ENCODE data around the gene MTRR. TPM values are rescaled to one million over a fixed set of nuclear protein-coding genes. Genes with fewer than 3 reads are reported as not detected.

MTRR gene
- total RNA-seq, 4 donors from 2014 or later = 22.0 to 34.5 (median 33.8) TPM

DNA sequence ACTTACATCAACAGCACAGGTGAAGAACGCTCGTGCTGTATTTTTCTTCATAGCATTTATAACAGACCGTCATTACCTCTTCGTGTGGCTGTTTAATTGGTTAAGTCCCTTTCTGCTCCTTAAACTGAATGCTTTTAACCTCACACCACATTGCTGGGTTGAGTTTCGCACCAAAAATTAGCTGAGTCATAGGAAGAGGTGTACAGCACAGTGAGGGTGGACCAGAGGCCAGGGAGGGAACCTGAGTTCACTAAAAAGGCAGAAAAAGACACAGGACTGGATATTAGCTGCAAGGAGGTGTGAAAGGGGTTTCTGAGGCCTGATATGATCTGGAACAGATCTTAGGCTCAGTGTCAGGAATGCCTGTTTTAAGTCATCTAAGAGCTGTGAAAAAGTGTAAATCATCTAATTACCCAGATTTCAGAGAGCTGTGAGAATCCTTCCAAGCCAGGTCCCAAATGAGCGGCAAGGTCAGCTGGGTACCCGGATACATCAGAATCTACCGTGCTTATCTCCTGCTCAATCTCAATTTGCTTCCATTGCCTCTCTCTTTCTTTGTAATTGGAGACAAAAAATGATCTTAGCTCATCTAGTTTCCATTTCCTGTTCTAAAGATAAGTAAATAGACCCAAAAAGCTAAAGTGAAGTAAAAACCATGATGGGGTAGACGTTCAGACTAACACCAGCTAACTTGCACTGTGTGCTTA lies 10.9 kb upstream of the MTRR start:
- H3K9me3 ChIP-seq = no peaks in the 10 kb centered on the region
- H3K27ac ChIP-seq (replicated peaks in 1 of 4) = no peak overlapping the region
- no peaks in the 10 kb centered on the region for H3K27me3 ChIP-seq
- 81% methylated on average over 9 of the region's 9 CpGs for WGBS
- no peak for DNase-seq (ENCODE audit: extremely low spot score)
- H3K4me3 ChIP-seq = no peak overlapping the region
- intact Hi-C loops (cut with DNase I) = no loop called here
- TF ChIP-seq POLR2AphosphoS5 (IDR thresholded peaks at IDR 0.05) = no peak
- TF ChIP-seq, protein P1, sequence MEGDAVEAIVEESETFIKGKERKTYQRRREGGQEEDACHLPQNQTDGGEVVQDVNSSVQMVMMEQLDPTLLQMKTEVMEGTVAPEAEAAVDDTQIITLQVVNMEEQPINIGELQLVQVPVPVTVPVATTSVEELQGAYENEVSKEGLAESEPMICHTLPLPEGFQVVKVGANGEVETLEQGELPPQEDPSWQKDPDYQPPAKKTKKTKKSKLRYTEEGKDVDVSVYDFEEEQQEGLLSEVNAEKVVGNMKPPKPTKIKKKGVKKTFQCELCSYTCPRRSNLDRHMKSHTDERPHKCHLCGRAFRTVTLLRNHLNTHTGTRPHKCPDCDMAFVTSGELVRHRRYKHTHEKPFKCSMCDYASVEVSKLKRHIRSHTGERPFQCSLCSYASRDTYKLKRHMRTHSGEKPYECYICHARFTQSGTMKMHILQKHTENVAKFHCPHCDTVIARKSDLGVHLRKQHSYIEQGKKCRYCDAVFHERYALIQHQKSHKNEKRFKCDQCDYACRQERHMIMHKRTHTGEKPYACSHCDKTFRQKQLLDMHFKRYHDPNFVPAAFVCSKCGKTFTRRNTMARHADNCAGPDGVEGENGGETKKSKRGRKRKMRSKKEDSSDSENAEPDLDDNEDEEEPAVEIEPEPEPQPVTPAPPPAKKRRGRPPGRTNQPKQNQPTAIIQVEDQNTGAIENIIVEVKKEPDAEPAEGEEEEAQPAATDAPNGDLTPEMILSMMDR (IDR thresholded peaks at IDR 0.05) = no peak
- TF ChIP-seq EP300 (IDR thresholded peaks at IDR 0.05) = no peak
- no peak for TF ChIP-seq POLR2A (IDR thresholded peaks at IDR 0.05; ENCODE audit: low read depth)
- H3K4me1 ChIP-seq = no peaks in the 10 kb centered on the region
- peaks cover 18 to 52% (median 39%) of the 10 kb centered on the region in 4 donors for H3K36me3 ChIP-seq

DNA sequence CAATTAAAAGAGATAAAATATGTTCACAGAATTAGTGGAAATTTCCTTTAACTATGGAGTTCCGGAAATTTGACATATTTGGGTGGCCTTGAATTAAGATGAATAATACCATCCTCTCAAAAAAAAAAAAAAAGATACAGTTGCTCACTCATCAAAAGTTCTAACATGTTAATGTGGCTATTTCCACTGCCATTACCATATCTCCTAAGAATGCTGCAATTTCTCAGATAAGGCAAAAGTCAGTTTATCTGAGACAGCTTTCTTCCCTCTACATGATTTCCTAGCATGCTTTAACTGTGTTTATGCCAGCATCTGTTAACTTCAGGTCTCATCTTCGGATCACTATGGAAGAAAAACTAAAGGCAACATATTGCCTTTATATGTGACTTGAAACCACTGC lies 2.8 kb upstream of the MTRR start:
- Histone ChIP-seq H3K9me3 (no peaks in the 10 kb centered on the region), H3K27me3 (no peaks in the 10 kb centered on the region), H3K27ac (replicated peaks in 1 of 4) (no peak overlapping the region), H3K4me3 (no peak overlapping the region), H3K36me3 (peaks cover 0 to 39% (median 25%) of the 10 kb centered on the region in 4 donors), H3K4me1 (peaks cover 19 to 32% (median 30%) of the 10 kb centered on the region in 4 donors)
- no peak for DNase-seq (ENCODE audit: extremely low spot score)
- WGBS = 88% methylated on average over 2 of the region's 2 CpGs
- TF ChIP-seq EP300 (IDR thresholded peaks at IDR 0.05) = no peak
- intact Hi-C loops (cut with DNase I) = no loop called here

DNA sequence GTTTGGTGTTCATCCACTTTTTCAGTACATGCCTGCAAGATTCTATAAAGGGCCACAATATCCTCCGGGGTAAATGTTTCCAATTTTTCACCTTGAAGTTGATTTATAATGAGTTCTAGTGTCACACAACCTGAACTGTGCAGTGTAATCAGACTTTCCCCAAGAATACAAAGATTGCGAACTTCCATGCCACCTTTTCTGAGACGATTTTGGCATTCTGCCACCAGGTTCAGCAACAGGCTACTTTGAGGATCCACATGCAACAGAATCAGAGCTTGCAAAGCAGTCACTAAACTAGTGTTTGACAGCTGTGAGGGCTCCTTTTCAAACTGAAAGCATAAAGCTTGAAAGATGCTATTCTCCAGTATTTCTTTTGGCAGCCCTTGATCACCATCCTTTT lies 1.7 kb upstream of the MTRR start:
- intact Hi-C loops (cut with DNase I) = no loop called here
- WGBS = 80% methylated on average over 3 of the region's 3 CpGs
- no peak for DNase-seq (ENCODE audit: extremely low spot score)

DNA sequence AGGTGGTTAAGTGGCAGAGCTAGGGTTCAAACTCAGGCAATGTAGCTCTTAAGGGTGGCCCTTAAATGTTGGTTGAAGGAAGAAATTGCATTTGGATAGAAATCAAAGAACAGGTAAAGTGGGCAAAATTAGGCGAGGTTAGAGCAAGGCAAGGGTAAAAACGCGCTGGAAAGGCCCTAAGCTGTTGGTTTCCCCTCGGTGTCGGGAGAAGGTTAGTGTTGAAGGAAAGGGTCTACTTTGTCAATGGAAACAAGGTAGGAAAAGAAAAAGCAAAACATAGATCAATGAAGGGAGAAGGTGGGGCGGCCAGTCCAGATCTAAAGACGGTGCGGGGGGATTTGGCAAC lies 548 bp upstream of the MTRR start:
- H3K27ac ChIP-seq (replicated peaks in 1 of 4) = peak overlapping the region; percentile 81 to 90 (median 88)
- intact Hi-C loops (cut with DNase I) = no loop called here
- WGBS = under 1% methylated on average over 8 of the region's 8 CpGs

More for the DNA sequence above, 1.7 kb upstream of the MTRR start:
- Histone ChIP-seq H3K9me3 (no peaks in the 10 kb centered on the region), H3K27ac (replicated peaks in 1 of 4) (no peak overlapping the region), H3K4me1 (peaks cover 19 to 42% (median 35%) of the 10 kb centered on the region in 4 donors), H3K4me3 (no peak overlapping the region), H3K36me3 (peaks cover 0 to 34% (median 17%) of the 10 kb centered on the region in 4 donors), H3K27me3 (no peaks in the 10 kb centered on the region)
- TF ChIP-seq POLR2A (IDR thresholded peaks at IDR 0.05; ENCODE audit: low read depth) = no peak
- TF ChIP-seq, protein P1 (IDR thresholded peaks at IDR 0.05) = no peak

DNA sequence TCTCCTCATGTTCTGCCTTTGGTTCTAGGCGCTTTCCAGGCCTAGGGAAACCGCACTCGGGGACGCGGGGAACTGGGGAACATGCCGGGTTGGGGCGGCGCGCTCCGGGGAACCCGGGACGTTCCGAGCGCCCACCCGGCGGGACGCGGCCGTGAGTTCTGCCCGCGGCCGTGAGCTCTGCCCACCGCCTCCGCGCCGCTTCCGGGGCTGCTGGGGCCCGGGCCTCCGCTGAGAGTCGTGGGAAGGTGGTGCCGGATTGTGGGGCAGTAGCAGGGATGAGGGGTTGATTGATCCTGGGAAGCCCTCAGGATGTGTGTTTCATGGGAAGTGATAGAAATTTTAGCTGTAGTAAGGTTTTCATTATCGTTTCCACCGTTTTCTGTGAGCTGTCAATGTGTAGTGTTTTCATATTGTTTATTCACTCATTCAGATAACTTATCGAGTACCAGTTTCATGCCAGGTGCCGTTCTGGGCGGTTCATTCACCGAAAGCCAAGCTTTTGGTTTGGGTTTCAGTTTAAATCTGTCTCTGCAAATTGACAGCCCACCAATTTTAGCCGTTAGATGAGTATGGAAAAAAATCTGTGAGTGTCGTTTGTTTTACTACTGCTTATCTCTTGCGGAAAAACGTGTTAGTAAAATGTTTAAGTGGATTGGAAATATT lies 657 bp downstream of the MTRR start:
- Histone ChIP-seq H3K36me3 (peaks cover 0 to 35% (median 12%) of the 10 kb centered on the region in 4 donors), H3K27ac (replicated peaks in 1 of 4) (peak overlapping the region; percentile 81 to 90 (median 88)), H3K27me3 (no peaks in the 10 kb centered on the region), H3K4me3 (peak overlapping the region; percentile 76 to 98 (median 90)), H3K4me1 (peaks cover 19 to 50% (median 35%) of the 10 kb centered on the region in 4 donors), H3K9me3 (no peaks in the 10 kb centered on the region)
- no peak for TF ChIP-seq POLR2A (IDR thresholded peaks at IDR 0.05; ENCODE audit: low read depth)
- TF ChIP-seq EP300 (IDR thresholded peaks at IDR 0.05) = no peak
- TF ChIP-seq POLR2AphosphoS5 (IDR thresholded peaks at IDR 0.05) = no peak
- TF ChIP-seq, protein P1 (IDR thresholded peaks at IDR 0.05) = no peak
- no peak for DNase-seq (ENCODE audit: extremely low spot score)
- intact Hi-C loops (cut with DNase I) = no loop called here
- WGBS = 2% methylated on average over 25 of the region's 41 CpGs

More for the DNA sequence above, 548 bp upstream of the MTRR start:
- Histone ChIP-seq H3K9me3 (no peaks in the 10 kb centered on the region), H3K4me3 (peak overlapping the region; percentile 76 to 98 (median 90)), H3K36me3 (peaks cover 0 to 29% (median 11%) of the 10 kb centered on the region in 4 donors), H3K4me1 (peaks cover 19 to 50% (median 35%) of the 10 kb centered on the region in 4 donors), H3K27me3 (no peaks in the 10 kb centered on the region)
- no peak for TF ChIP-seq EP300 (IDR thresholded peaks at IDR 0.05)
- no peak for TF ChIP-seq POLR2AphosphoS5 (IDR thresholded peaks at IDR 0.05)
- no peak for TF ChIP-seq POLR2A (IDR thresholded peaks at IDR 0.05; ENCODE audit: low read depth)
- TF ChIP-seq, protein P1 (IDR thresholded peaks at IDR 0.05) = no peak
- DNase-seq (ENCODE audit: extremely low spot score) = no peak

Measured in esophagus muscularis mucosa (tissue), 4 donors.